Stimulated activated naive B cell treated with anti-CD40 and anti-IgM and Interleukin-4, amounts not matched to agents 10 μg/mL and 1 μg/mL and 100 μg/mL, for 72 hours (primary cell): ENCODE measurements around the gene MEOX2.

Experiments
- ATAC-seq, 2 donors: fragments of 150-1000 bp; cut with Tn5 transposase; replicated peaks; 2 replicates each; pipeline ENCODE4 v1.10.0; 2021; ENCODE audit warnings: moderate library complexity in 1 of 2
- DNase-seq: peaks from one replicate; pipeline ENCODE4 v3.0.0; 2021
- H3K27ac Mint-ChIP-seq: one replicate; pipeline ENCODE4 v1.8.0; 2022; ENCODE audit warnings: mild to moderate bottlenecking, mixed read lengths
- H3K27me3 Mint-ChIP-seq, 2 donors: one replicate each; pipeline ENCODE4 v1.8.0; 2022; ENCODE audit warnings: mixed read lengths in 2 of 2
- H3K36me3 Mint-ChIP-seq, 2 donors: one replicate each; pipeline ENCODE4 v1.8.0; 2022; ENCODE audit warnings: mixed read lengths in 2 of 2, mild to moderate bottlenecking in 1 of 2
- H3K4me1 Mint-ChIP-seq, 2 donors: one replicate each; pipeline ENCODE4 v1.8.0; 2022; ENCODE audit warnings: mixed read lengths in 2 of 2, mild to moderate bottlenecking in 1 of 2
- H3K4me3 Mint-ChIP-seq, 2 donors: one replicate each; pipeline ENCODE4 v1.8.0; 2022; ENCODE audit warnings: mild to moderate bottlenecking in 2 of 2, mixed read lengths in 2 of 2, moderate library complexity in 1 of 2
- H3K9me3 Mint-ChIP-seq, 2 donors: one replicate each; pipeline ENCODE4 v1.8.0; 2022; ENCODE audit warnings: mixed read lengths in 2 of 2, mild to moderate bottlenecking in 1 of 2

The MEOX2 gene

GRCh38 chr7:15686295-15686956, at the start of gene MEOX2:
Gene MEOX2, minus strand, starts transcription at chr7:15686683. Its CDS starts 281 bp downstream, at chr7:15686402.
- ATAC-seq = no peak
- peaks cover 2 to 8% of the 10 kb centered on the region in 2 donors for H3K4me1 Mint-ChIP-seq
- H3K4me3 Mint-ChIP-seq = peak within 1 kb of the TSS in 1 of 2 donors; percentile 28
- H3K36me3 Mint-ChIP-seq = no peaks in the 10 kb centered on the region
- H3K9me3 Mint-ChIP-seq = no peaks in the 10 kb centered on the region
- peaks cover 35 to 43% of the 10 kb centered on the region in 2 donors for H3K27me3 Mint-ChIP-seq
- no peak for DNase-seq
- peak within 1 kb of the TSS; percentile 81 for H3K27ac Mint-ChIP-seq

- Mint-ChIP-seq H3K4me1 (no peaks in the 10 kb centered on the region), H3K9me3 (no peaks in the 10 kb centered on the region), H3K27ac (no peak overlapping the region), H3K36me3 (no peaks in the 10 kb centered on the region), H3K4me3 (no peak overlapping the region), H3K27me3 (no peaks in the 10 kb centered on the region)
- ATAC-seq (no peak), DNase-seq (no peak)
Observed at GRCh38 chr7:15729746-15730145, 43.3 kb upstream of the MEOX2 start.

GRCh38 chr7:15725051-15725450, 38.6 kb upstream of the MEOX2 start:
- H3K27ac Mint-ChIP-seq = no peak overlapping the region
- H3K36me3 Mint-ChIP-seq = no peaks in the 10 kb centered on the region
- H3K27me3 Mint-ChIP-seq = no peaks in the 10 kb centered on the region
- no peaks in the 10 kb centered on the region for H3K4me1 Mint-ChIP-seq
- no peak overlapping the region for H3K4me3 Mint-ChIP-seq
- no peak for ATAC-seq
- no peaks in the 10 kb centered on the region for H3K9me3 Mint-ChIP-seq
- no peak for DNase-seq

- ATAC-seq = no peak
- no peak overlapping the region for H3K4me3 Mint-ChIP-seq
- H3K36me3 Mint-ChIP-seq = no peaks in the 10 kb centered on the region
- H3K27ac Mint-ChIP-seq = no peak overlapping the region
- no peaks in the 10 kb centered on the region for H3K9me3 Mint-ChIP-seq
- H3K4me1 Mint-ChIP-seq = no peaks in the 10 kb centered on the region
- H3K27me3 Mint-ChIP-seq = no peaks in the 10 kb centered on the region
- no peak for DNase-seq
Observed at GRCh38 chr7:15723841-15724240, 37.4 kb upstream of the MEOX2 start.

GRCh38 chr7:15720849-15721471, 34.5 kb upstream of the MEOX2 start:
- no peak overlapping the region for H3K4me3 Mint-ChIP-seq
- H3K27me3 Mint-ChIP-seq = no peaks in the 10 kb centered on the region
- ATAC-seq (no peak), DNase-seq (no peak)
- no peaks in the 10 kb centered on the region for H3K9me3 Mint-ChIP-seq
- H3K27ac Mint-ChIP-seq = no peak overlapping the region
- H3K36me3 Mint-ChIP-seq = no peaks in the 10 kb centered on the region
- H3K4me1 Mint-ChIP-seq = no peaks in the 10 kb centered on the region

- ATAC-seq (no peak), DNase-seq (no peak)
- no peak overlapping the region for H3K4me3 Mint-ChIP-seq
- no peak overlapping the region for H3K27ac Mint-ChIP-seq
- no peaks in the 10 kb centered on the region for H3K36me3 Mint-ChIP-seq
- H3K4me1 Mint-ChIP-seq = no peaks in the 10 kb centered on the region
- no peaks in the 10 kb centered on the region for H3K27me3 Mint-ChIP-seq
- H3K9me3 Mint-ChIP-seq = no peaks in the 10 kb centered on the region
Observed at GRCh38 chr7:15719311-15719710, 32.8 kb upstream of the MEOX2 start.

GRCh38 chr7:15715435-15715834, 29.0 kb upstream of the MEOX2 start:
- H3K27ac Mint-ChIP-seq = no peak overlapping the region
- H3K36me3 Mint-ChIP-seq = no peaks in the 10 kb centered on the region
- H3K9me3 Mint-ChIP-seq = peaks cover 0 to 5% of the 10 kb centered on the region in 2 donors
- H3K4me3 Mint-ChIP-seq = no peak overlapping the region
- H3K4me1 Mint-ChIP-seq = no peaks in the 10 kb centered on the region
- DNase-seq (no peak), ATAC-seq (no peak)
- no peaks in the 10 kb centered on the region for H3K27me3 Mint-ChIP-seq

GRCh38 chr7:15709978-15710377, 23.5 kb upstream of the MEOX2 start:
- ATAC-seq (peak; percentile 27 to 47), DNase-seq (no peak)
- H3K27me3 Mint-ChIP-seq = no peaks in the 10 kb centered on the region
- no peak overlapping the region for H3K27ac Mint-ChIP-seq
- peaks cover 4 to 5% of the 10 kb centered on the region in 2 donors for H3K9me3 Mint-ChIP-seq
- H3K4me1 Mint-ChIP-seq = peaks cover 0 to 6% of the 10 kb centered on the region in 2 donors
- no peak overlapping the region for H3K4me3 Mint-ChIP-seq
- H3K36me3 Mint-ChIP-seq = no peaks in the 10 kb centered on the region

- ATAC-seq = no peak
- H3K27ac Mint-ChIP-seq = no peak overlapping the region
- H3K4me3 Mint-ChIP-seq = no peak overlapping the region
- H3K27me3 Mint-ChIP-seq = no peaks in the 10 kb centered on the region
- H3K4me1 Mint-ChIP-seq = peaks cover 0 to 6% of the 10 kb centered on the region in 2 donors
- H3K36me3 Mint-ChIP-seq = no peaks in the 10 kb centered on the region
- peaks cover 0 to 4% of the 10 kb centered on the region in 2 donors for H3K9me3 Mint-ChIP-seq
- DNase-seq = no peak
Observed at GRCh38 chr7:15707570-15707969, 21.1 kb upstream of the MEOX2 start.

- no peaks in the 10 kb centered on the region for H3K27me3 Mint-ChIP-seq
- H3K4me3 Mint-ChIP-seq = no peak overlapping the region
- no peaks in the 10 kb centered on the region for H3K36me3 Mint-ChIP-seq
- DNase-seq (no peak), ATAC-seq (no peak)
- no peak overlapping the region for H3K27ac Mint-ChIP-seq
- no peaks in the 10 kb centered on the region for H3K4me1 Mint-ChIP-seq
- H3K9me3 Mint-ChIP-seq = no peaks in the 10 kb centered on the region
Observed at GRCh38 chr7:15703732-15704131, 17.2 kb upstream of the MEOX2 start.

GRCh38 chr7:15692501-15693020, 6.1 kb upstream of the MEOX2 start:
- H3K4me3 Mint-ChIP-seq = no peak overlapping the region
- no peaks in the 10 kb centered on the region for H3K36me3 Mint-ChIP-seq
- no peaks in the 10 kb centered on the region for H3K9me3 Mint-ChIP-seq
- DNase-seq (no peak), ATAC-seq (no peak)
- H3K4me1 Mint-ChIP-seq = no peaks in the 10 kb centered on the region
- H3K27me3 Mint-ChIP-seq = peaks cover 11 to 14% of the 10 kb centered on the region in 2 donors
- H3K27ac Mint-ChIP-seq = no peak overlapping the region

GRCh38 chr7:15688911-15689310, 2.4 kb upstream of the MEOX2 start:
- peaks cover 2 to 8% of the 10 kb centered on the region in 2 donors for H3K4me1 Mint-ChIP-seq
- ATAC-seq (no peak), DNase-seq (no peak)
- H3K36me3 Mint-ChIP-seq = no peaks in the 10 kb centered on the region
- H3K9me3 Mint-ChIP-seq = no peaks in the 10 kb centered on the region
- H3K27me3 Mint-ChIP-seq = peaks cover 35 to 43% of the 10 kb centered on the region in 2 donors
- H3K27ac Mint-ChIP-seq = no peak overlapping the region
- no peak overlapping the region for H3K4me3 Mint-ChIP-seq

- DNase-seq (no peak), ATAC-seq (no peak)
- H3K27me3 Mint-ChIP-seq = peaks cover 35 to 43% of the 10 kb centered on the region in 2 donors
- H3K4me1 Mint-ChIP-seq = peaks cover 2 to 8% of the 10 kb centered on the region in 2 donors
- no peaks in the 10 kb centered on the region for H3K9me3 Mint-ChIP-seq
- no peak overlapping the region for H3K4me3 Mint-ChIP-seq
- no peaks in the 10 kb centered on the region for H3K36me3 Mint-ChIP-seq
- no peak overlapping the region for H3K27ac Mint-ChIP-seq
Observed at GRCh38 chr7:15688279-15688626, 1.8 kb upstream of the MEOX2 start.

GRCh38 chr7:15687546-15688278, 1.2 kb upstream of the MEOX2 start:
- H3K4me3 Mint-ChIP-seq = no peak overlapping the region
- ATAC-seq = no peak
- H3K9me3 Mint-ChIP-seq = no peaks in the 10 kb centered on the region
- no peak overlapping the region for H3K27ac Mint-ChIP-seq
- H3K27me3 Mint-ChIP-seq = peaks cover 35 to 43% of the 10 kb centered on the region in 2 donors
- no peaks in the 10 kb centered on the region for H3K36me3 Mint-ChIP-seq
- no peak for DNase-seq
- peaks cover 2 to 8% of the 10 kb centered on the region in 2 donors for H3K4me1 Mint-ChIP-seq
